K562 (cell line): Measurements from ENCODE around the gene CD19. TPM values are rescaled to one million over a fixed set of nuclear protein-coding genes. Genes with fewer than 3 reads are reported as not detected.

Experiments used
- CBX2 ChIP-seq: fragments of 200-600 bp; sonication (generic); IDR thresholded peaks from one replicate; pipeline ENCODE4 v1.6.1; 2012; ENCODE audit warnings: mild to moderate bottlenecking, low read length, inconsistent platforms; ENCODE audit not compliant: insufficient read depth, poor library complexity, severe bottlenecking
- CBX3 ChIP-seq, 2 experiments: IDR thresholded peaks; 1 replicate in 1 of 2; 2 replicates in 1 of 2; pipeline ENCODE4 v1.6.1; 2012; ENCODE audit warnings: inconsistent platforms in 2 of 2, low read length in 2 of 2, borderline replicate concordance in 1 of 2, control low read depth in 1 of 2
- FUS ChIP-seq: fragments of 200-400 bp; formaldehyde crosslinking; optimal IDR thresholded peaks from 2 replicates; pipeline ENCODE3; 2017; ENCODE audit warnings: low read depth, low read length
- HDAC2 ChIP-seq: fragments of 450-650 bp; IDR thresholded peaks from 2 replicates; pipeline ENCODE4 v1.6.1; 2016; ENCODE audit warnings: mild to moderate bottlenecking
- HNRNPL ChIP-seq: fragments of 200-400 bp; formaldehyde crosslinking; IDR thresholded peaks from 2 replicates; pipeline ENCODE4 v1.6.1; 2017; ENCODE audit warnings: low read depth, mild to moderate bottlenecking, low read length
- JUND ChIP-seq, 2 experiments: IDR thresholded peaks; 2 replicates in 1 of 2; 3 replicates in 1 of 2; pipeline ENCODE4 v1.6.1; 2011; ENCODE audit warnings: borderline replicate concordance in 2 of 2, low read depth in 2 of 2, low read length in 2 of 2, improper control_type of control experiment in 1 of 2, missing biosample characterization in 1 of 2, missing genetic modification characterization in 1 of 2, missing genetic modification reagents in 1 of 2
- MBD2 ChIP-seq: sonication (generic); IDR thresholded peaks from 2 replicates; pipeline ENCODE4 v1.6.1; 2016; ENCODE audit warnings: low read depth, borderline replicate concordance
- OTX1 ChIP-seq: fragments of 450-650 bp; formaldehyde crosslinking; IDR thresholded peaks from 2 replicates; pipeline ENCODE4 v1.4.0; 2022; ENCODE audit warnings: mild to moderate bottlenecking
- PHF20 ChIP-seq: fragments of 450-650 bp; IDR thresholded peaks from 2 replicates; pipeline ENCODE4 v1.6.1; 2018; ENCODE audit not compliant: partially characterized antibody
- PHF8 ChIP-seq: fragments of 200-600 bp; sonication (generic); IDR thresholded peaks from 2 replicates; pipeline ENCODE4 v1.6.1; 2012; ENCODE audit warnings: mixed run types, mild to moderate bottlenecking, inconsistent platforms, low read length, moderate library complexity, borderline replicate concordance
- POLR2A ChIP-seq: fragments of 450-650 bp; conservative IDR thresholded peaks from 2 replicates; pipeline ENCODE4 v1.6.1; 2016
- RBM15 ChIP-seq: fragments of 200-400 bp; formaldehyde crosslinking; IDR thresholded peaks from 2 replicates; pipeline ENCODE4 v1.6.1; 2018; ENCODE audit warnings: mild to moderate bottlenecking, low read length, moderate library complexity; ENCODE audit not compliant: insufficient read depth
- SIN3B ChIP-seq: fragments of 450-650 bp; IDR thresholded peaks from 2 replicates; pipeline ENCODE4 v1.6.1; 2017; ENCODE audit warnings: low read depth, mild to moderate bottlenecking, moderate library complexity
- SIX5 ChIP-seq, 2 experiments: IDR thresholded peaks; 2 replicates each; pipeline ENCODE4 v1.6.1; 2011; ENCODE audit warnings: low read length in 2 of 2, borderline replicate concordance in 1 of 2, low read depth in 1 of 2, mild to moderate bottlenecking in 1 of 2, moderate library complexity in 1 of 2; ENCODE audit not compliant: insufficient read depth in 1 of 2
- SMARCB1 ChIP-seq: IDR thresholded peaks from 2 replicates; pipeline ENCODE4 v1.6.1; 2011; ENCODE audit warnings: improper control_type of control experiment, low read depth; ENCODE audit not compliant: insufficient read length
- TCF3 ChIP-seq: sonication (generic); formaldehyde crosslinking; IDR thresholded peaks from 2 replicates; pipeline ENCODE4 v1.4.0; 2020; ENCODE audit warnings: mild to moderate bottlenecking, missing genetic modification reagents
- TRIM24 ChIP-seq, 2 experiments: fragments of 450-650 bp; IDR thresholded peaks; 2 replicates each; pipeline ENCODE4 v1.6.1; 2016
- ZNF143 ChIP-seq: sonication (generic); formaldehyde crosslinking; IDR thresholded peaks from 2 replicates; pipeline ENCODE4 v1.9.0; 2022; ENCODE audit warnings: mild to moderate bottlenecking, missing genetic modification reagents
- ZNF23 ChIP-seq: fragments of 250-450 bp; sonication (Bioruptor Pico); IDR thresholded peaks from 2 replicates; pipeline ENCODE4 v1.4.0; 2020; ENCODE audit warnings: mild to moderate bottlenecking
- ZNF24 ChIP-seq: fragments of 450-650 bp; IDR thresholded peaks from 2 replicates; pipeline ENCODE4 v1.6.1; 2016
- ZNF766 ChIP-seq: fragments of 200-800 bp; sonication (Bioruptor generic); conservative IDR thresholded peaks from 2 replicates; pipeline ENCODE4 v1.6.1; 2016; ENCODE audit warnings: missing genetic modification characterization, missing compliant biosample characterization
- ZNF77 ChIP-seq: fragments of 250-450 bp; sonication (Bioruptor Pico); IDR thresholded peaks from 2 replicates; pipeline ENCODE4 v1.5.0; 2020
- ZSCAN29 ChIP-seq: fragments of 450-650 bp; IDR thresholded peaks from 2 replicates; pipeline ENCODE4 v1.6.1; 2017
- ZZZ3 ChIP-seq: fragments of 450-650 bp; IDR thresholded peaks from 2 replicates; pipeline ENCODE4 v1.6.1; 2016; ENCODE audit warnings: antibody characterized with exemption, mild to moderate bottlenecking, moderate library complexity
- polyA plus RNA-seq, 8 experiments: library from polyadenylated mRNA; depleted of rRNA in 4 of 8; stranded (reverse) in 5 of 8; unstranded in 3 of 8; fragments of >200 nt; fragmentation: Nextera tagmentation in 2 of 8; fragmentation: Illumina TruSeq in 1 of 8; extraction: Ambion mirVana in 2 of 8; extraction: Trizol in 1 of 8; gene quantifications; 2 replicates each; pipeline versions ENCODE4 v1.2.1 to v1.2.3, GENCODE V29; 2011 to 2014; ENCODE audit warnings: inconsistent platforms in 1 of 8, missing spikeins in 1 of 8
- total RNA-seq, 7 experiments: library from RNA; depleted of rRNA in 6 of 7; stranded (reverse); fragments of >200 nt in 6 of 7; fragmentation: Illumina TruSeq in 2 of 7; extraction: Trizol in 2 of 7; gene quantifications; 2 replicates each; pipeline versions ENCODE4 v1.2.1 to v1.2.3, GENCODE V29; 2011 to 2021; ENCODE audit warnings: low replicate concordance in 1 of 7
- TF ChIP-seq, protein P1 (sequence below): fragments of 250-450 bp; sonication (Bioruptor Pico); IDR thresholded peaks from 2 replicates; pipeline ENCODE4 v1.8.0; 2022; ENCODE audit warnings: inconsistent platforms, mild to moderate bottlenecking, moderate library complexity, borderline replicate concordance
- TF ChIP-seq, protein P2 (sequence below), 2 experiments: fragments of 450-650 bp in 1 of 2; sonication (generic) in 1 of 2; formaldehyde crosslinking in 1 of 2; IDR thresholded peaks in 1 of 2; conservative IDR thresholded peaks in 1 of 2; 2 replicates each; pipeline versions ENCODE4 v1.6.1 to v1.8.1; 2016 to 2023; ENCODE audit warnings: mild to moderate bottlenecking in 2 of 2, moderate library complexity in 2 of 2, inconsistent platforms in 1 of 2, missing genetic modification reagents in 1 of 2
- TF ChIP-seq, protein P3 (sequence below): fragments of 250-450 bp; sonication (Bioruptor Pico); IDR thresholded peaks from 2 replicates; pipeline ENCODE4 v1.8.0; 2021; ENCODE audit warnings: mild to moderate bottlenecking, moderate library complexity

The CD19 gene
- total and polyA plus RNA-seq, 9 of the 15 experiments (the other 6 are each of a cell fraction or from before 2014, with no cell fraction given): 0.27 to 3.7 (median 2.0) TPM; not detected in 1

DNA sequence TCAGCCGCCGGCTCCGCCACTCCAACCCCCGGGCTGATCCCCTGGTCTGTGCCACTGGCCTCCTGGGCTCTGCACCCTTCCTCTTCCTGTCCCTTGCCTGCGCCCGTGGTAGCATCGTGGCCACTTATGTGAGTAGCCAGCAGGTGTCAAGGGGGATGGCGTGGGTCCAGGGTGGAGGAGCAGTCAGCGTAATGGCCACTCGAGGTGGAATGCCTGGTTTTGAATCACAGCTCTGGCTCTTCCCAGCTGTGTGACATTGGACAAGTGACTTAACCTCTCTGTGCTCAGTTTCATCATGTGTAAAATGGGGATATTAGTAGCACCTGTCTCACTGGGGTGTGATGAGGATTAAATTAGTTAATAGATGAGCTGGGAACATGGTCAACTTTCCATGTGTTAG lies 50.6 kb downstream of the CD19 start (continued):
- TF ChIP-seq, protein P1, sequence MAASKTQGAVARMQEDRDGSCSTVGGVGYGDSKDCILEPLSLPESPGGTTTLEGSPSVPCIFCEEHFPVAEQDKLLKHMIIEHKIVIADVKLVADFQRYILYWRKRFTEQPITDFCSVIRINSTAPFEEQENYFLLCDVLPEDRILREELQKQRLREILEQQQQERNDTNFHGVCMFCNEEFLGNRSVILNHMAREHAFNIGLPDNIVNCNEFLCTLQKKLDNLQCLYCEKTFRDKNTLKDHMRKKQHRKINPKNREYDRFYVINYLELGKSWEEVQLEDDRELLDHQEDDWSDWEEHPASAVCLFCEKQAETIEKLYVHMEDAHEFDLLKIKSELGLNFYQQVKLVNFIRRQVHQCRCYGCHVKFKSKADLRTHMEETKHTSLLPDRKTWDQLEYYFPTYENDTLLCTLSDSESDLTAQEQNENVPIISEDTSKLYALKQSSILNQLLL (CRISPR knock-in tag): no peak
- no peak for TF ChIP-seq CBX2
- peak in 1 of 2 experiments; percentile 13; a peak in 1 of 3 replicates for TF ChIP-seq CBX3 (IDR thresholded peaks at IDR 0.05; ENCODE audit: borderline replicate concordance in 1 of 2, low read length in 2 of 2)
- TF ChIP-seq, protein P2, sequence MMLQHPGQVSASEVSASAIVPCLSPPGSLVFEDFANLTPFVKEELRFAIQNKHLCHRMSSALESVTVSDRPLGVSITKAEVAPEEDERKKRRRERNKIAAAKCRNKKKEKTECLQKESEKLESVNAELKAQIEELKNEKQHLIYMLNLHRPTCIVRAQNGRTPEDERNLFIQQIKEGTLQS (IDR thresholded peaks at IDR 0.05): no peak
- TF ChIP-seq, protein P2 (CRISPR knock-in tag; conservative IDR thresholded peaks at IDR 0.05): no peak
- TF ChIP-seq ZNF766 (CRISPR knock-in tag): no peak
- TF ChIP-seq ZNF77 (CRISPR knock-in tag): no peak
- TF ChIP-seq PHF8: no peak
- TF ChIP-seq HNRNPL: no peak
- TF ChIP-seq HDAC2: peak; percentile 67
- TF ChIP-seq SIX5 (IDR thresholded peaks at IDR 0.05; ENCODE audit: borderline replicate concordance in 1 of 2, insufficient read depth in 1 of 2, low read depth in 1 of 2, low read length in 2 of 2): no peak
- no peak for TF ChIP-seq JUND (IDR thresholded peaks at IDR 0.05; ENCODE audit: borderline replicate concordance, low read depth, low read length)
- TF ChIP-seq JUND (tag; IDR thresholded peaks at IDR 0.05; ENCODE audit: borderline replicate concordance, low read depth, low read length): no peak
- TF ChIP-seq ZZZ3: no peak
- TF ChIP-seq FUS: no peak
- no peak for TF ChIP-seq POLR2A
- TF ChIP-seq, protein P3, sequence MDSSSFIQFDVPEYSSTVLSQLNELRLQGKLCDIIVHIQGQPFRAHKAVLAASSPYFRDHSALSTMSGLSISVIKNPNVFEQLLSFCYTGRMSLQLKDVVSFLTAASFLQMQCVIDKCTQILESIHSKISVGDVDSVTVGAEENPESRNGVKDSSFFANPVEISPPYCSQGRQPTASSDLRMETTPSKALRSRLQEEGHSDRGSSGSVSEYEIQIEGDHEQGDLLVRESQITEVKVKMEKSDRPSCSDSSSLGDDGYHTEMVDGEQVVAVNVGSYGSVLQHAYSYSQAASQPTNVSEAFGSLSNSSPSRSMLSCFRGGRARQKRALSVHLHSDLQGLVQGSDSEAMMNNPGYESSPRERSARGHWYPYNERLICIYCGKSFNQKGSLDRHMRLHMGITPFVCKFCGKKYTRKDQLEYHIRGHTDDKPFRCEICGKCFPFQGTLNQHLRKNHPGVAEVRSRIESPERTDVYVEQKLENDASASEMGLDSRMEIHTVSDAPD (CRISPR knock-in tag): no peak
- TF ChIP-seq SIN3B: no peak
- TF ChIP-seq OTX1 (CRISPR knock-in tag): no peak
- no peak for TF ChIP-seq SMARCB1
- no peak for TF ChIP-seq RBM15
- TF ChIP-seq ZNF23 (CRISPR knock-in tag): no peak
- TF ChIP-seq MBD2: no peak
- no peak for TF ChIP-seq ZNF24
- peak; percentile 54 for TF ChIP-seq PHF20
- TF ChIP-seq TRIM24 (IDR thresholded peaks at IDR 0.05): no peak
- no peak for TF ChIP-seq TCF3 (CRISPR knock-in tag)
- TF ChIP-seq ZSCAN29: no peak
- TF ChIP-seq ZNF143: no peak
